Thoracic aorta (tissue), 2 donors: ENCODE results near the gene SEC24C. TPM values are rescaled to one million over a fixed set of nuclear protein-coding genes. Genes with fewer than 3 reads are reported as not detected.
"Not testable (repeated sequence)": the region's sequence is repeated elsewhere in the genome, so short reads cannot be mapped to it uniquely, and the experiment has no call there.

ENCODE experiments used
- ATAC-seq: fragments of 150-250 bp; one replicate; pipeline ENCODE4 v1.8.0; 2017; ENCODE audit warnings: low read depth; ENCODE audit not compliant: insufficient number of reproducible peaks, low FRiP score
- DNase-seq: peaks from one replicate; pipeline ENCODE4 v3.0.0-alpha.2; 2020; ENCODE audit warnings: low spot score
- H3K27ac ChIP-seq, 2 donors: fragments of 200-600 bp; sonication (generic); 1 replicate in 1 of 2; 2 replicates in 1 of 2; pipeline ENCODE4 v1.5.1; 2016; ENCODE audit warnings: mild to moderate bottlenecking in 2 of 2, moderate library complexity in 2 of 2
- H3K27me3 ChIP-seq: fragments of 200-600 bp; sonication (generic); replicated peaks from 2 replicates; pipeline ENCODE4 v1.6.0; 2016; ENCODE audit warnings: mild to moderate bottlenecking; ENCODE audit not compliant: insufficient read depth
- H3K36me3 ChIP-seq: fragments of 200-600 bp; sonication (generic); one replicate; pipeline ENCODE4 v1.5.1; 2016
- H3K4me1 ChIP-seq, 2 donors: fragments of 200-600 bp; sonication (generic); 1 replicate in 1 of 2; 2 replicates in 1 of 2; pipeline versions ENCODE4 v1.5.1 to v1.6.0; 2016; ENCODE audit warnings: low read depth in 2 of 2, mild to moderate bottlenecking in 1 of 2; ENCODE audit not compliant: control insufficient read depth in 1 of 2
- H3K4me3 ChIP-seq: fragments of 200-600 bp; sonication (generic); 2 replicates; pipeline ENCODE4 v1.5.1; 2016; ENCODE audit warnings: mild to moderate bottlenecking
- H3K9me3 ChIP-seq: fragments of 200-600 bp; sonication (generic); 2 replicates; pipeline ENCODE4 v1.5.1; 2016
- total RNA-seq, 2 donors: library from RNA; depleted of rRNA; stranded (reverse); fragments of >200 nt; gene quantifications; one replicate each; pipeline versions ENCODE4 v1.1.0 to v1.2.3, GENCODE V29; 2016
- TF ChIP-seq, protein P1 (sequence below): fragments of 200-600 bp; sonication (generic); IDR thresholded peaks from one replicate; pipeline ENCODE4 v1.5.1; 2019; ENCODE audit warnings: antibody characterized with exemption

Gene SEC24C
- total RNA-seq, 2 donors from 2014 or later: 55.7 to 80.1 TPM

DNA sequence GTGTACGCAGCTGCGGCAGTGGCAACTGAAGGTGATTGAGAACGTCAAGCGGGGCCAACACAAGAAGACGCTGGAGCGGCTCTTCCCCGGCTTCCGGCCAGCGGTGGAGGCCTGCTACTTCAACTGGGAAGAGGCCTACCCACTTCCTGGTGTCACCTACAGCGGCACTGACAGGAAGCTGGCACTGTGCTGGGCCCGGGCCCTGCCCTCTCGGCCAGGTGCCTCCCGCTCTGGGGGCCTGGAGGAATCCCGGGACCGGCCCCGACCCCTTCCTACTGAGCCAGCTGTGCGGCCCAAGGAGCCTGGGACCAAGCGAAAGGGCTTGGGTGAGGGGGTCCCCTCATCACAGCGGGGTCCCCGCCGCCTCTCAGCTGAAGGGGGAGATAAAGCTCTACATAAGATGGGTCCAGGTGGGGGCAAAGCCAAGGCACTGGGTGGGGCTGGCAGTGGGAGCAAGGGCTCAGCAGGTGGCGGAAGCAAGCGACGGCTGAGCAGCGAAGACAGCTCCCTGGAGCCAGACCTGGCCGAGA is 47.8 kb downstream of the SEC24C start:
- TF ChIP-seq, protein P1, sequence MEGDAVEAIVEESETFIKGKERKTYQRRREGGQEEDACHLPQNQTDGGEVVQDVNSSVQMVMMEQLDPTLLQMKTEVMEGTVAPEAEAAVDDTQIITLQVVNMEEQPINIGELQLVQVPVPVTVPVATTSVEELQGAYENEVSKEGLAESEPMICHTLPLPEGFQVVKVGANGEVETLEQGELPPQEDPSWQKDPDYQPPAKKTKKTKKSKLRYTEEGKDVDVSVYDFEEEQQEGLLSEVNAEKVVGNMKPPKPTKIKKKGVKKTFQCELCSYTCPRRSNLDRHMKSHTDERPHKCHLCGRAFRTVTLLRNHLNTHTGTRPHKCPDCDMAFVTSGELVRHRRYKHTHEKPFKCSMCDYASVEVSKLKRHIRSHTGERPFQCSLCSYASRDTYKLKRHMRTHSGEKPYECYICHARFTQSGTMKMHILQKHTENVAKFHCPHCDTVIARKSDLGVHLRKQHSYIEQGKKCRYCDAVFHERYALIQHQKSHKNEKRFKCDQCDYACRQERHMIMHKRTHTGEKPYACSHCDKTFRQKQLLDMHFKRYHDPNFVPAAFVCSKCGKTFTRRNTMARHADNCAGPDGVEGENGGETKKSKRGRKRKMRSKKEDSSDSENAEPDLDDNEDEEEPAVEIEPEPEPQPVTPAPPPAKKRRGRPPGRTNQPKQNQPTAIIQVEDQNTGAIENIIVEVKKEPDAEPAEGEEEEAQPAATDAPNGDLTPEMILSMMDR: no peak
- Histone ChIP-seq H3K4me3 (no peak overlapping the region), H3K36me3 (peaks cover 79% of the 10 kb centered on the region), H3K4me1 (peaks cover 16 to 17% of the 10 kb centered on the region in 2 donors), H3K27ac (no peak overlapping the region), H3K27me3 (no peaks in the 10 kb centered on the region), H3K9me3 (no peaks in the 10 kb centered on the region)
- no peak for ATAC-seq
- DNase-seq: no peak

GRCh38 chr10:73793456-73793855 is 49.3 kb downstream of the SEC24C start:
- TF ChIP-seq, protein P1: no peak
- no peak for ATAC-seq

GRCh38 chr10:73795491-73795890 is 51.3 kb downstream of the SEC24C start:
- not testable (repeated sequence) for H3K27ac ChIP-seq, DNase-seq, H3K4me1 ChIP-seq, H3K4me3 ChIP-seq, ATAC-seq, H3K27me3 ChIP-seq, H3K9me3 ChIP-seq
- peaks cover 91% of the 10 kb centered on the region for H3K36me3 ChIP-seq

More at GRCh38 chr10:73793456-73793855, 49.3 kb downstream of the SEC24C start:
- H3K27ac ChIP-seq: no peak overlapping the region
- H3K27me3 ChIP-seq: no peaks in the 10 kb centered on the region
- H3K36me3 ChIP-seq: peaks cover 94% of the 10 kb centered on the region
- no peak overlapping the region for H3K4me3 ChIP-seq
- peaks cover under 1 to 2% of the 10 kb centered on the region in 2 donors for H3K4me1 ChIP-seq
- H3K9me3 ChIP-seq: no peaks in the 10 kb centered on the region
- no peak for DNase-seq

GRCh38 chr10:73796035-73796434 is 51.9 kb downstream of the SEC24C start:
- not testable (repeated sequence) for H3K4me3 ChIP-seq, H3K9me3 ChIP-seq, H3K4me1 ChIP-seq, H3K27ac ChIP-seq, H3K27me3 ChIP-seq, ATAC-seq, DNase-seq
- H3K36me3 ChIP-seq: peaks cover 91% of the 10 kb centered on the region

- no peak for DNase-seq
- H3K27ac ChIP-seq: no peak overlapping the region
- TF ChIP-seq, protein P1: no peak
- no peaks in the 10 kb centered on the region for H3K9me3 ChIP-seq
- no peak overlapping the region for H3K4me3 ChIP-seq
- H3K36me3 ChIP-seq: peaks cover 91% of the 10 kb centered on the region
- H3K27me3 ChIP-seq: no peaks in the 10 kb centered on the region
- no peak for ATAC-seq
- no peaks in the 10 kb centered on the region for H3K4me1 ChIP-seq
These were observed 52.6 kb downstream of the SEC24C start for GRCh38 chr10:73796766-73797165.

- DNase-seq (no peak), ATAC-seq (no peak)
- Histone ChIP-seq H3K4me3 (no peak overlapping the region), H3K9me3 (no peaks in the 10 kb centered on the region), H3K27me3 (no peaks in the 10 kb centered on the region), H3K4me1 (no peaks in the 10 kb centered on the region), H3K36me3 (peaks cover 91% of the 10 kb centered on the region), H3K27ac (no peak overlapping the region)
- TF ChIP-seq, protein P1: no peak
These were observed 53.3 kb downstream of the SEC24C start for GRCh38 chr10:73797324-73798025.
